HT-29 (cell line): ENCODE data around the gene CLDN1. TPM values are rescaled to one million over a fixed set of nuclear protein-coding genes. Genes with fewer than 3 reads are reported as not detected.

Source experiments
- DNase-seq: peaks from one replicate; pipeline ENCODE4 v3.0.0-alpha.2; 2015; ENCODE audit warnings: low spot score
- total RNA-seq: library from RNA; depleted of rRNA; stranded (reverse); fragments of >200 nt; shearing (Covaris generic); gene quantifications from 2 replicates; pipeline ENCODE4 v1.2.3, GENCODE V29; 2014

Gene CLDN1
- total RNA-seq, 1 experiment from 2014 or later: 14.2 TPM

DNA sequence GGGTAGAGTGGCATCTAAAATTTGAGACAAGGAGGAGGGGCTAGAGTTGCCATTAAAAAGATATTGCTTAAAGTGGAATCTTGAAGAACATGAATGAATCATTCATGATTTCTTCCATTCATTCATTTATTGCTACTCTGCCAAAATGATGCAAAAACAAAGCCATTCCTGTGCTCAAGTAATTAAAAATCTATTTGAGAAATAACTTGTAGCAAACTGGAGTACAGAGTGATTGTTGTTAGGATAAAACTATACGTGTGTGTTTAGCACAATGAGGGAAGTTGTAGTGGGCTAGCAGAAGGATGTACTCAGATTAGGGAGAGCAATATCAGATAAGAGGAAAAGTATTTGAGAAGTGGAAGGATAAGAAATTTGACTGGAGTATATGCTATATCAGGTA lies 11.7 kb upstream of the CLDN1 start:
- DNase-seq: no peak

- DNase-seq: no peak
Observed at GRCh38 chr3:190330936-190331734, 8.9 kb upstream of the CLDN1 start.

GRCh38 chr3:190326930-190327329 lies 4.7 kb upstream of the CLDN1 start:
- no peak for DNase-seq

DNA sequence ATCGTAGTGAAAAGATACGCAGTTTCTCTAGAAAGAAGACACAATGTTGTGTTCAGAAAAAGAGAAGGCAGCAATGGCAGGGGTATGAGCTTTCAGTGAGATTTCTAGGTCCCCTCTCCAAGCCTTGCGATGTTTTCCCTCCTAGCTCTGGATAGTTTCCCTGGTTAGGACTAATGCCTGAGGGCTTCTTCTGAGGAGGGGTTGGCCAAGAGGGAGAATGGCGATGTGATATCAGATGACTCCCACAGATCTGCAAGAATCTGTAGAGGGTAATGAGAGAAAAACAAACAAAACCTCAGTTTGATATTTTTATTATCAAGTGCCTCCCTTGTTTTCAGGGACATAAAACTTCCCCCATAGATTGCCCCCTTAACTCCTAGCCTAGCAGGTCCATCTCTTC lies 4.1 kb upstream of the CLDN1 start:
- no peak for DNase-seq

GRCh38 chr3:190325923-190326322 lies 3.7 kb upstream of the CLDN1 start:
- DNase-seq: no peak

DNA sequence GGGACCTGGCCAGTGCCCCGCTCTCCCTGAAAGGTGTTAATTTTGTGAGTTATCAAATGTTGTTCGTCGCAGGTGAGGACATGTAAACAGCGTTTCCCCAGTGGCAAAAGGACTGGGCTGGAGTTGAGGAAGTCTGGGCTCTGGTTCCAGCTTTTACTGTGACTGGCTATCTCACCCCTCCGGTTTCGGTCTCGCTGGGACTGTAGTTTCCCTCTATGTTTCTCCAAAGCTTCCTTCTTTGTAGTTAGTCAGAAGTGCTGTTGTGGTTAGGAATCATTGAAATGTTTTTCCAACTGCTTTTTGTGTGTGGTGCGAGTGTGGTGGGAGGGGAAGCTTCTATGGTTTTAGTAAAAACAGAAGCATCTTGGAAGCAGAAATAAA lies 990 bp upstream of the CLDN1 start:
- no peak for DNase-seq

DNA sequence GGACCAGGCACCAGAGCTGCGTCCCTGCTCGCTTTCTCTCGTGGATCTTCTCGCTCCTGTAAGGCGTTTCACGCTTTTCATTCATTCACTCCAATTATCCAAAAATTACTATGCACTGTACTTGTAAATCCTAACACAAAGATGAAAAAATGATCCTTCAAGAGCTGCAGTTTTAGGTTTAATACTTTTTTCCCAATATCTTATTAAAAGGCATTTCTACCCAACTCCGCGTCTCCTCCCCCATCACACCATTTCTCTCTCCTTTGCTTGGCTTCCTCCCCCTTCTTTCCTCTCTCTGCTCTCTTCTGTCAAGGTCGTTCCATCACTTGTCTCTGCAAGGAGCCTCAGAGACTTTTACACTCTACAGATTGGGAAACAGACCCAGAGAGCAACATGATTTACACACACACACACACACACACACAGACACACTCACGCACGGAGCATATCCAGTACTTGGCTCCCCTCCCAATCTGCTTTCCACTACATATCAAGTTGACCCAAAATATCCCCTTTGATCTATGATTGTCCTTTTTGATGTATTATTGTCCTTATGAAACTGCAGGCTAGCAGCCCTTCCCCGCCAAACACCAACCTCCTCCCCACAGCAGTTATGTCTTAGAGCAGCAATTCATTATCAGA lies 479 bp upstream of the CLDN1 start:
- peak; percentile 22 for DNase-seq

- peak; percentile 27 for DNase-seq
Observed at GRCh38 chr3:190320594-190321362, 1.5 kb downstream of the CLDN1 start.

GRCh38 chr3:190319660-190320059 lies 2.6 kb downstream of the CLDN1 start:
- peak; percentile 36 for DNase-seq

DNA sequence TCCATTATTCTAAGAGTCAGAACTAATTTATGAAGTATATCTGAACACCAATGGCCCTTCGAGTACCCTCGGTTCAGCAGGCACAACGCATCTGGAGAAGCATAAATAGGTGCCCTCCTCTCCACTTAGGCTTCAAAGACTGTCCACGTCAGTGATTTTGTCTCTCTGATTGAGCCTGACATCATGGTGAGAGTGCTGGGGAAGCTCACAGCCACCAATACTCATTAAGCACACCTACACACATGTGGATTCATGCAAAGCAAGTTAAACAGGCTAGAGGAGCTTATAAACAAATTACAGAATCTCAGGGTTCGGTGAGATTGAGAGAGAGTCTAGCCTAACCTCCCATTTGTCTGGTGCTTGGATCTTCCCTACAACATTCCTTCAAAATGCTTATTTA lies 3.6 kb downstream of the CLDN1 start:
- no peak for DNase-seq

DNA sequence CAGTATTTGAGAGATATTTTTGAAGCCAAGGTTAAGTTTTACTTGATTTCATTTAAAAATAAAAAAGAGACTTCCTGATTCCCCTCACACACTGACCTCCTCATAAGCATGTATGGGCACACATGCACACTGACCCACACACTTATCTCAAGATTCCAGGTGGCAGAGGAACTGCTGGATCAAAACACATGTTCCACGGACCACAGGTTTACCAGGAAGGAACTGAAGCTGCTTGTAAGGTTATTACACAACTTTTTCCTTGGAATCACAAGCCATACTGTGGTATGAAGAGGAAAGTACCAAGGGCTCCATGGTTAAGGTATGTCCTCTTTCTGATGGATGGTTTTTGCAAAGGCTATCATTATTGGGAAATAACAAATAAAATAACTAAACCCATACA lies 7.5 kb downstream of the CLDN1 start:
- DNase-seq: no peak

GRCh38 chr3:190309414-190309813 lies 12.8 kb downstream of the CLDN1 start:
- no peak for DNase-seq

GRCh38 chr3:190308154-190308553 lies 14.1 kb downstream of the CLDN1 start:
- DNase-seq: no peak

DNA sequence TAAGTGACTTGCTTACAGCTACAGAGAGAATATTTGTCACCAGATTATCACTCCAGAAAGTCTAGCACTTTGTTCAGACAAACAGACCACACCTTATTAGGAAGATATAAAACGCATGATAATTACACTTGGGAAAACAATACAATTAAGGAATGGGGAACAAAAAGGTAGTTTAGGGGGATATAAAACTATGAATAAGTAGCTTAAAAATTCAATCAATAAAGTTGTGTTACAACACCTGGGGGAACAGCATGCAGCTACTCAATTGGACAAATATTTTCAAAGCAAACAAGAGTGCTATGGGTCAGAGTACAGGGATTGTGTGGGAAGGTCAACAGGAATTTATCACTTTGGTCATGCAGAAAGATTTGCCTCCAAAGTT lies 15.1 kb downstream of the CLDN1 start:
- DNase-seq: peak; percentile 70

- DNase-seq: peak; percentile 68
Observed at GRCh38 chr3:190306513-190307163, 15.6 kb downstream of the CLDN1 start.

GRCh38 chr3:190306026-190306425 lies 16.2 kb downstream of the CLDN1 start:
- DNase-seq: no peak

- no peak for DNase-seq
Observed at GRCh38 chr3:190305406-190305805, 16.8 kb downstream of the CLDN1 start.

DNA sequence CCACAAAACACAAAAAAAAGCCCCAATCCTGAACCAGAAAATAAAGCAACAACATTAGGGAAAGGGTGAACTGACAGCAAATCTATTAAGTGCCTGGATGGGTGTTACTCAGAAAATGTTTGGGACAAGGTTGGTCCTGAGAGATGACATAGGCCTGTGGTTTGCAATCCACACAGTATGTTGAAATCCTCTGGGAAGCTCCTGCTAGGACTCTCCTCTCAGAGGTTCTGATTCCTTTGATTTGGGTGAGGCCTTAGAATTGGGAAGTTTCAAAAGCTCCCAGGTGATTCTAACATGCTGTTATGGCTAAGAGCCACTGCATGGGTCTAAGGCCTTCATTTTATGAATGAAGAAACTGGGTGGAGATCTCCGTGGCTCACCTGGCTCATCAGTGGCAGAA lies 18.4 kb downstream of the CLDN1 start:
- no peak for DNase-seq

DNA sequence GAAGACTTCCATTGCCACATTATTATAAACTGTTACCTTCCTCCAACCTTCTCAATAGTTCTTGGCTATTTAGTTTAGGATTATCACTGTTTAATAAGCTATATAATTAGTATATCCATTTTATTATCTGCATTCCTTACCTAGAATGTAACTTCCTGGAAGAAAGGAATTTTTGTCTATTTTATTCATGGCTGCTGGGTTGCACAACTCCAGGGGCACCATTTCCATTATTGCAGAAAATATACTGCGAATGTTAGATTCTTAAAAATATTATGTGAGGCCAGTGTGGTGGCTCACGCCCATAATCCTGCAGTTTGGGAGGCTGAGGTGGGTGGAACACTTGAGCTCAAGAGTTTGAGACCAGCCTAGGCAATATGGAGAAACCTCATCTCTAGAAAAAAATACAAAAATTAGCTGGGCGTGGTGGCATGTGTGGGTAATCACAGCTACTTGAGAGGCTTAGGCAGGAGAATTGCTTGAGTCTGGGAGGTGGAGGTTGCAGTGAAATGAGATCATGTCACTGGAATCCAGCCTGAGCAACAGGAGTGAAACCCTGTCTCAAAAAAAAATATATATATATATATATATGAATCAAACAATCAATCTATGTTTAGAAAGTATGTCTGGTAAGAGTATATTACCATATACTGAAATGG lies 19.9 kb downstream of the CLDN1 start:
- DNase-seq: no peak

DNA sequence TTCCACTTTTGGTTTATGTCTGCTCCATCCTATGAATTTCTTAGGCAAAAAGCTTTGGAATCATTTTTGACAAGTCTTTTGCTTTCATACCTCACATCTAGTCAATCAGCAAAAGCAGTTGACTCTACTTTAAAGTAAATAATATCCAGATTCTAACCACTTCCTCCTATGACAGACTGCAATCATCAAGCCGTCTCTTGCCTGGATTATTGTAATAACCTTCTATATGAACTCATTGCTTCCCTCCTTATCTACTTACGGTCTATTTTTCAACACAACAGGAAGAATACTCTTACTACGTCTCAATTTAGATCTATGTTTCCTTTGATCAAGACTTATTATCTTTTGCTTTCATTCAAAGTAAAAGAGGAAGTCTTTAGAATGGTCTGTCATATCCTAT lies 20.7 kb downstream of the CLDN1 start:
- peak; percentile 34 for DNase-seq

DNA sequence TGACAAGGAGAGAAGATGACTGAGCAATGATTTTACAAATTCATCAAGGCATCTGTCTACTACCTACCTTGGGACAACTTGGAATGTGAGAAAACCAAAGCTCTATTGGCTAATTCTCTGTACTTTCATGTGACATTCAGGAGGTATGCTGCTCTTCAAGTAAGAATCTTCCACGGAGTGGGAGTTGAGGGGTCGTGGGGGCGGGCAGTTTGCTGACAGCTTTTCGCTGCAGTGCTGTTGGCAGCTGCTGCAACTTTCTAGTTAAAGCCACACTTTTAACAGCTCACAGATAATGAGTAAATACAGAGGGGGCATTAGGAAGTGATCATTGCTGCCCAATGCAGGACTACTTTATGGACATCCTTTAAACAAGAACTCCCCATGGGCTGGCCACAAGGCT lies 22.3 kb downstream of the CLDN1 start:
- no peak for DNase-seq

- no peak for DNase-seq
Observed at GRCh38 chr3:190294030-190294429, 28.2 kb downstream of the CLDN1 start.
